Neural crest cell (in vitro differentiated cells): ENCODE results near the gene NRL. TPM values are rescaled to one million over a fixed set of nuclear protein-coding genes. Genes with fewer than 3 reads are reported as not detected.

Source experiments
- DNase-seq: peaks from one replicate; pipeline ENCODE4 v3.0.0; 2021; ENCODE audit warnings: low read depth, mixed read lengths, low spot score
- H3K27ac Mint-ChIP-seq: one replicate; pipeline ENCODE4 v1.8.0; 2021; ENCODE audit warnings: mild to moderate bottlenecking, mixed read lengths; ENCODE audit not compliant: unreplicated experiment
- H3K27me3 Mint-ChIP-seq: 2 replicates; pipeline ENCODE4 v1.8.0; 2021; ENCODE audit warnings: low read depth, mild to moderate bottlenecking, mixed read lengths
- H3K36me3 Mint-ChIP-seq: 2 replicates; pipeline ENCODE4 v1.8.0; 2021; ENCODE audit warnings: low read depth, mild to moderate bottlenecking, mixed read lengths
- H3K4me1 Mint-ChIP-seq: 2 replicates; pipeline ENCODE4 v1.8.0; 2021; ENCODE audit warnings: mixed read lengths
- H3K4me3 Mint-ChIP-seq: one replicate; pipeline ENCODE4 v1.8.0; 2021; ENCODE audit warnings: mild to moderate bottlenecking, mixed read lengths
- H3K9me3 Mint-ChIP-seq: 2 replicates; pipeline ENCODE4 v1.8.0; 2021; ENCODE audit warnings: mixed read lengths
- total RNA-seq: library from RNA; stranded (reverse); gene quantifications from 2 replicates; pipeline ENCODE4 v1.2.1, GENCODE V29; 2021
- TF ChIP-seq, protein P1 (sequence below): fragments of 200-600 bp; sonication (generic); conservative IDR thresholded peaks from 2 replicates; pipeline ENCODE4 v1.5.0; 2021; ENCODE audit warnings: antibody characterized with exemption, mild to moderate bottlenecking

Gene NRL
- total RNA-seq, 1 donor from 2014 or later = 1.2 TPM

DNA sequence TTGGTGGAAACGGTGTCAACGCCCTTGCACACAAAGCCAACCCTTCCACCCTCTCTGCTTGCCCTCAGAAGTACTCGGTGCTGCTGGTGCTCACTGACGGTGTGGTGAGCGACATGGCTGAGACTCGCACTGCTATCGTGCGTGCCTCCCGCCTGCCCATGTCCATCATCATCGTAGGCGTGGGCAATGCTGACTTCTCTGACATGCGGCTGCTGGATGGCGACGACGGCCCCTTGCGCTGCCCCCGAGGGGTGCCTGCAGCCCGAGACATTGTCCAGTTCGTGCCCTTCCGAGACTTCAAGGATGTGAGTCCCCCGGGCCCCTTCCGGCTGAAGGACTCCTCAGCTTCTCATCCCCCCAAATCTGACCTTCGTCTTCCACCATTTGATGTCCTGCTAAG, 37.7 kb downstream of the NRL start:
- Mint-ChIP-seq H3K27me3 (peaks cover 33% of the 10 kb centered on the region), H3K36me3 (no peaks in the 10 kb centered on the region), H3K27ac (no peak overlapping the region), H3K4me3 (no peak overlapping the region), H3K9me3 (no peaks in the 10 kb centered on the region), H3K4me1 (peaks cover 33% of the 10 kb centered on the region)
- no peak for DNase-seq
- TF ChIP-seq, protein P1, sequence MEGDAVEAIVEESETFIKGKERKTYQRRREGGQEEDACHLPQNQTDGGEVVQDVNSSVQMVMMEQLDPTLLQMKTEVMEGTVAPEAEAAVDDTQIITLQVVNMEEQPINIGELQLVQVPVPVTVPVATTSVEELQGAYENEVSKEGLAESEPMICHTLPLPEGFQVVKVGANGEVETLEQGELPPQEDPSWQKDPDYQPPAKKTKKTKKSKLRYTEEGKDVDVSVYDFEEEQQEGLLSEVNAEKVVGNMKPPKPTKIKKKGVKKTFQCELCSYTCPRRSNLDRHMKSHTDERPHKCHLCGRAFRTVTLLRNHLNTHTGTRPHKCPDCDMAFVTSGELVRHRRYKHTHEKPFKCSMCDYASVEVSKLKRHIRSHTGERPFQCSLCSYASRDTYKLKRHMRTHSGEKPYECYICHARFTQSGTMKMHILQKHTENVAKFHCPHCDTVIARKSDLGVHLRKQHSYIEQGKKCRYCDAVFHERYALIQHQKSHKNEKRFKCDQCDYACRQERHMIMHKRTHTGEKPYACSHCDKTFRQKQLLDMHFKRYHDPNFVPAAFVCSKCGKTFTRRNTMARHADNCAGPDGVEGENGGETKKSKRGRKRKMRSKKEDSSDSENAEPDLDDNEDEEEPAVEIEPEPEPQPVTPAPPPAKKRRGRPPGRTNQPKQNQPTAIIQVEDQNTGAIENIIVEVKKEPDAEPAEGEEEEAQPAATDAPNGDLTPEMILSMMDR = no peak

DNA sequence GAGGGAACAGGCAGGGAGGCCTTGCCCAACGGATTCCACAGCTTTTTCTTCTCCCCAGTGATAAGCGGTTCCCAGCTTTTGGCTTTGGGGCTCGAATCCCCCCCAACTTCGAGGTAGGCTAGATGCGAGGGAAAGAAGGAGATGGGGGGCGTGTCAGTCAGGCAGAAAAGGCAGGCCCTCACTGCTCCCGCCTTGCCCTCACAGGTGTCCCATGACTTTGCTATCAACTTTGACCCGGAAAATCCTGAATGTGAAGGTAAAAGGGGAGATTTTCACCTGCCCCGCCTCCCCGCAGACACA, 38.5 kb downstream of the NRL start:
- H3K27ac Mint-ChIP-seq = no peak overlapping the region
- TF ChIP-seq, protein P1 = no peak
- no peaks in the 10 kb centered on the region for H3K36me3 Mint-ChIP-seq
- H3K9me3 Mint-ChIP-seq = no peaks in the 10 kb centered on the region
- no peak overlapping the region for H3K4me3 Mint-ChIP-seq
- peaks cover 29% of the 10 kb centered on the region for H3K4me1 Mint-ChIP-seq
- DNase-seq = no peak
- H3K27me3 Mint-ChIP-seq = peaks cover 29% of the 10 kb centered on the region

- no peaks in the 10 kb centered on the region for H3K9me3 Mint-ChIP-seq
- no peak overlapping the region for H3K4me3 Mint-ChIP-seq
- TF ChIP-seq, protein P1 = no peak
- no peaks in the 10 kb centered on the region for H3K36me3 Mint-ChIP-seq
- peaks cover 26% of the 10 kb centered on the region for H3K4me1 Mint-ChIP-seq
- peaks cover 29% of the 10 kb centered on the region for H3K27me3 Mint-ChIP-seq
- DNase-seq = no peak
- no peak overlapping the region for H3K27ac Mint-ChIP-seq
Observed at GRCh38 chr14:24075485-24076301, 39.1 kb downstream of the NRL start.

DNA sequence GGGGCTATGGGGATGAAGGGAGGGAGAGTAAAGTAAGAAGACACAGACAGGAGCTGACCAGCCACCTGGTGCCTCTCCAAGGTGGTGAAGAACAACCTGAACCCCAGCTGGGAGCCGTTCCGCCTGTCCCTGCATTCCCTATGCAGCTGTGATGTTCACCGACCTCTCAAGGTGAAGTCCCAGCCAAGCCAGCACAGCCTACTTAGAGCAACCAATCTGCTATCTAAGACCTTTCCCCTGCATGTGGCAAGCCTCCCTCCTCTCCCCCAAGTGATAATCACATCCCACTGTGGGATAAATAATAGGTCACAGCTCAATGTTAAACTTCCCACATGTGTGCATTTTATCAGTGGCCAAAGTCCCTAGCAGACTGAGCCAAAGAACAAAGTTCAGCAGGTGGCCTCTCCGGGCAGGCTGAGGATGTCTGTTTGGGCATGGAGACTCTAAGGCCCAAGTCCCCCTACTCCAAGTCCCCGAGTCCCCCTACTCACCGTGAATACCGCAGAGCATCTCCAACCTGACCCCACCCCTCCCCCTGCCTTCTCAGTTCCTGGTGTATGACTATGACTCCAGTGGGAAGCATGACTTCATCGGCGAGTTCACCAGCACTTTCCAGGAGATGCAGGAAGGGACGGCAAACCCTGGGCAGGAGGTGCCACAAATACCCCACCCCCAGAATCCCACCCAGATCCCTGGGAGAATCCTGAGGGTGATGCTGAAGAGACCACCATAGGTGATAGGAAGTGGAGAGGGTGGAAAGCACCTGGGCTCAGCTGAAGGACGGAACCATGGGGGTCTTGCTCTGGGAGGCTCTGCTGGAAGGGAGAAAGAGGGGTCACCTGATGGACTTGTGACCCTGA, 39.9 kb downstream of the NRL start:
- Mint-ChIP-seq H3K4me3 (no peak overlapping the region), H3K36me3 (no peaks in the 10 kb centered on the region), H3K9me3 (no peaks in the 10 kb centered on the region), H3K27ac (no peak overlapping the region), H3K4me1 (peaks cover 18% of the 10 kb centered on the region), H3K27me3 (peaks cover 24% of the 10 kb centered on the region)
- no peak for DNase-seq
- TF ChIP-seq, protein P1 = no peak

- Mint-ChIP-seq H3K27ac (no peak overlapping the region), H3K36me3 (no peaks in the 10 kb centered on the region), H3K4me1 (peaks cover 3% of the 10 kb centered on the region), H3K4me3 (no peak overlapping the region), H3K27me3 (peaks cover 11% of the 10 kb centered on the region), H3K9me3 (no peaks in the 10 kb centered on the region)
- DNase-seq = no peak
- TF ChIP-seq, protein P1 = no peak
Observed at GRCh38 chr14:24072881-24073877, 41.6 kb downstream of the NRL start.
